Measurements from ENCODE around the gene FSCN2. TPM values are rescaled to one million over a fixed set of nuclear protein-coding genes. Genes with fewer than 3 reads are reported as not detected.

FSCN2 gene
- total RNA-seq, 8 experiments from 2014 or later, result 0.36 to 3.0 (median 1.2) TPM

DNA sequence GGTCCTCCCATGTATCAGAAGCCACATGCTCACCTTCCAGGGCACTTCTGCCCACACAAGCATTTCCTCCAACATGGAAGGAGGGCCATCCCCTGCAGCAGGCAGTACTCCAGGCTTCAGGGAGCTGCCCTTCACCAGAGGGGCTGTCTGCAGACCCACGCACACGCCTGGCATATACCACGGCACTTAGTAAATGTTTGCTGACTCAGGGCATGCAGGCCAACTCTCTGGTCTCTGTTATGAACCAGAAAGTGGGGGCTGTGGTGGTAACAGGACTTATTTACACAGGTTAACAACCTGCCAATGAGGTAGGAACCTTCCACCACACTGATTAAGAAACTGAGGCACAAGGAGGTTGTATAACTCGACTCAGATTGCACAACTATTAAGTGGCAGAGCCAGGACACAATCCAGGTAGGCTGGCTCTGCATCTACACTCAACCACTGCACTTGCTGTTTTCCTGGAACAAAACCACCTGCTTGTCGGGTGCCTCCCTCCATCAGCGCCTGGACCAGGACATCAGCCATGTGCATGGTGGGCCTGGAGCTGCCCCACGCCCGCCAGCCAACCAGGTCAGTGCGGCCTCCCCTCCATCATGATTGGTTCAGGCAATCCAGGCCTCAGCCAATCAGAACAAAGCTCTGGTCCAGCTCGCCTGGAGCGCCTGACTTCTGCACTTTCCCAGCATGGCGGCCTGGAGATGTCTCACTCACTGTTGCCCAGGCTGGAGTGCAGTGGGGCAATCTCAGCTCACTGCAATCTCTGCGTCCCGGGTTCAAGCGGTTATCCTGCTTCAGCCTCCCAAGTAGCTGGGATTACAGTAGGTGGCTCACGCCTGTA lies 34.8 kb upstream of the FSCN2 start:
- in situ Hi-C loops (cut with MboI; ENCODE audit: low pct_unique_long_range_greater_than_20kb in 2 of 9, low sequenced_read_pairs in 9 of 9, unreplicated experiment in 9 of 9), result loop anchor here in 7 of 9 experiments (25.0 kb wide), 3 partner anchors 106 to 231 kb away; partner anchors contain the start of genes BAHCC1 (in 3 of the 7) and SLC38A10 (in 3 of the 7)
- WGBS, 10 experiments, result 42 to 100% (median 80%) methylated on average over 1 to 8 of the region's 16 CpGs; no CpG with 5 or more reads in 2 of the 10 experiments

DNA sequence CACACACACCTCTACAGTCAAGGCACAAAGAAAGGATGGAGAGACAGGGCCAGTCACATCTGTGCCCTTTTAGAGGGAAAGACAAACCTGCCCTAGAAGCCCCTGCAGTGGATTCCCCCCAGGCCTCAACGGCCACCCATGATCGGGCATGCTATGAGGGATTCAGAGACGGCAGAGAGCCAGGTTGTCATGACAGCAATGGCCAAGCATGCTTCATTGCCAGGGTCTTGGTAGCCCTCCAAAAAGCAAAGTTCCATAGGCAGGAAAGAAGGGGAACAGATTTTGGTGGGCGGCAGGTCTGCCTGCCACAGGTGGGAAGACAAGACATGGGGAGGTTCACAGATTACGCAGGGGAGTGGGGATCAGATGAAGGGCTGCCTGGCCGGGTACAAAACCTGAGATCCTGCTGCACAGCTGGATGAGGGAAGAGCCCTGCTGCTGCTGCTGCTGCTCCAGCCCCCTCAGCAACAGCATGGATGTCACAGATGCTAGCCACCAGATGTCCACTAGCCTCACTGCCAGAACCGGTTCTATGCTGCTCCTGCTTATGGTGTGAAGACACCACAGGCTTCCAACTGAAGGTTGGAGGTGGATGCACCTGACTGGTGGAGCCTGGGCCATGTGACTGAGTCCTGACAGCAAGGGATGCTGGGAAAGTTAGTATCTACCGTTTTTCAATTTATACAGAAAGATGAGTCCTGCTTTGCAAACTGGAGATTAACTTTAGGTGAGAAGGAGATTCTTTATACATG lies 33.4 kb upstream of the FSCN2 start:
- Histone ChIP-seq H3K27ac (peak overlapping the region; percentile 56 to 86), H3K4me1 (replicated peaks in 1 of 2) (peaks cover 21 to 26% of the 10 kb centered on the region in 2 donors), H3K4me3 (peak overlapping the region in 1 of 5 donors; percentile 16)
- ATAC-seq (replicated peaks in 6 of 8), result peak in 7 of 8 experiments; percentile 15 to 91 (median 88)
- 5 to 62% (median 40%) methylated on average over 1 to 4 of the region's 8 CpGs; no CpG with 5 or more reads in 1 of the 10 experiments for WGBS, 10 experiments
- in situ Hi-C loops (cut with MboI; ENCODE audit: low pct_unique_long_range_greater_than_20kb in 2 of 9, low sequenced_read_pairs in 9 of 9, unreplicated experiment in 9 of 9), result loop anchor here in 7 of 9 experiments (25.0 kb wide), 3 partner anchors 108 to 233 kb away; partner anchors contain the start of genes BAHCC1 (in 3 of the 7) and SLC38A10 (in 3 of the 7)

More for the DNA sequence above, 34.8 kb upstream of the FSCN2 start:
- ATAC-seq (replicated peaks in 6 of 8), result peak in 1 of 8 experiments; percentile 8
- H3K4me3 ChIP-seq, result no peak overlapping the region
- H3K27ac ChIP-seq, result no peak overlapping the region
- peaks cover 35 to 40% of the 10 kb centered on the region in 2 donors for H3K4me1 ChIP-seq (replicated peaks in 1 of 2)

DNA sequence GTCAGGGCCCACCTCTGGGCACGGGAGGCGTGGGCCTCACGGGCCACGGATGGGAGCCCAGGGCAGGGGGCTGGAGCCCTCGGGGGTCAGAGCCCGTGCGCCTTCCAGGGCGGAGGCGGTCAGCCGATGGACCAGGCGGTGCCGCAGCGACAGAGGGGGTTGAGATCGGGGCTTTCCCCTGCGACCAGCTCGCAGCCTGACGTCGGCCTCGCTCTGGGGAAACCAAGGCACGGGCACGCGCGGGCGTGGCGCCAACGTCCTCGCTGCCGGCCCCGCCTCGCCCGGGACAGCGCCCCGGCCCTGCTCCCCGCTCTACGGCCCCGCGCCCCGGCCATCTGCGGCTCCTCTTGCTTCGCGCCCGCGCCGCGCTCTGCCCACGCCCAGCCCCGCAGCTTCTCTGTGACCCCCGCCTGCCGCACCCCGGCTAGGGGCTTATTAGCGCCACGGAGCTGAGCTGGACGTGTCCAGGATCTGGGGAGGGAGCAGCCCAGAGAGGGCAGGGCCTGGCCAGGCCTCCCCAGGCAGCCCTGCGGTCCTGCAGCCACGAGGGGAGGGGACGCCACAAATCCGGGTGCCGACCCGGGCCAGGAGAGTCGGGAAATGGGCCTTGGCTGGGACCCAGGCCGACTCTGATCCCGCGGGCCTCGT lies 29.1 kb upstream of the FSCN2 start:
- WGBS, 10 experiments, result no CpG with 5 or more reads among the region's 64 CpGs
- ATAC-seq (replicated peaks in 6 of 8), result no peak
- no peak overlapping the region for H3K27ac ChIP-seq
- no peak overlapping the region for H3K4me3 ChIP-seq
- in situ Hi-C loops (cut with MboI; ENCODE audit: low pct_unique_long_range_greater_than_20kb in 2 of 9, low sequenced_read_pairs in 9 of 9, unreplicated experiment in 9 of 9), result loop anchor here in 7 of 9 experiments (25.0 kb wide), 3 partner anchors 112 to 237 kb away; partner anchors contain the start of genes BAHCC1 (in 3 of the 7) and SLC38A10 (in 3 of the 7)
- peaks cover 7 to 8% of the 10 kb centered on the region in 2 donors for H3K4me1 ChIP-seq (replicated peaks in 1 of 2)

DNA sequence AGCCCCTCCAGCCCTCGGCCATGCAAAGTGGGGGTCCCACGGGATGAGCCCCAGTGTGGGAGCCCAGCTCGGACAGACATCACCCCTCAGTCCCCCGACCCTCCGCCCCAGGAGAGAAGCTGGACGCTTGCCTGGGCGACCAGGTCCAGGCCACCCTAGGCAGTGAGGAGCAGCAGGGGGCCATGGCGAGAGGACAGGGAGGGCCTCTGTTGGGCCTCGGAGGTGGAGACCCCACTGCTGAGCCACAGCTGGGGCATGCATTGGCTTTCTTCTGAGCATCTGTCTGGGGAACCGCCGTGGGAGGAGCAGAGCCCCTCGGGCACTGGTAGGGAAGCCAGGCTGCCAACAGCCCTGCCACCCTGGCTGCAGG lies 28.6 kb upstream of the FSCN2 start:
- H3K27ac ChIP-seq, result no peak overlapping the region
- in situ Hi-C loops (cut with MboI; ENCODE audit: low pct_unique_long_range_greater_than_20kb in 2 of 9, low sequenced_read_pairs in 9 of 9, unreplicated experiment in 9 of 9), result loop anchor here in 7 of 9 experiments (25.0 kb wide), 3 partner anchors 112 to 237 kb away; partner anchors contain the start of genes BAHCC1 (in 3 of the 7) and SLC38A10 (in 3 of the 7)
- H3K4me3 ChIP-seq, result no peak overlapping the region
- peaks cover 4% of the 10 kb centered on the region in 2 donors for H3K4me1 ChIP-seq (replicated peaks in 1 of 2)
- peak in 1 of 8 experiments; percentile 1 for ATAC-seq (replicated peaks in 6 of 8)
- 58% methylated on average over 2 of the region's 12 CpGs; no CpG with 5 or more reads in 9 of the 10 experiments for WGBS, 10 experiments

DNA sequence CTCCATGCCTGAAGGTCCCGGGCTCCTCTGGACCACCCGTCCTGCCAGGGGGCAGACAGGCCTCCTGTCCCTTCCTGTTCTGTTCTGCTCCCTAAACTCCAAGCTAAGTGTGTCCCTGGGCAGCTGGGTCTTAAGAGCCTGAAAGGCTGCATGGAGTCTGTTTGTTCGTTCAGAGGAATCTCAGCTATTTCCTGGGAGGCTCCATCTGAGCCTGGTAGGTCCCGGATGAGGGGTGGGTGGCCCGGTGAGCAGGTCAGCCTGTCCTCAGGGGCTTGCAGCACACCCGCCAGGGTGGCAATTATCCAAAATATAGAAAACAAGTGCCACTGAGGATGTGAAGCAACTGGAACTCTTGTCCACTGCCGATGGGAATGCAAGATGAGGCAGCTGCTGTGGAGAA lies 28.1 kb upstream of the FSCN2 start:
- in situ Hi-C loops (cut with MboI; ENCODE audit: low pct_unique_long_range_greater_than_20kb in 2 of 9, low sequenced_read_pairs in 9 of 9, unreplicated experiment in 9 of 9), result loop anchor here in 1 of 9 experiments (25.0 kb wide), 1 partner anchor 238 kb away; no protein-coding TSS in a partner anchor
- Histone ChIP-seq H3K4me1 (replicated peaks in 1 of 2) (no peaks in the 10 kb centered on the region), H3K4me3 (no peak overlapping the region), H3K27ac (no peak overlapping the region)
- ATAC-seq (replicated peaks in 6 of 8), result peak in 1 of 8 experiments; percentile 0
- 40 to 80% (median 66%) methylated on average over 1 to 4 of the region's 7 CpGs; no CpG with 5 or more reads in 7 of the 10 experiments for WGBS, 10 experiments

DNA sequence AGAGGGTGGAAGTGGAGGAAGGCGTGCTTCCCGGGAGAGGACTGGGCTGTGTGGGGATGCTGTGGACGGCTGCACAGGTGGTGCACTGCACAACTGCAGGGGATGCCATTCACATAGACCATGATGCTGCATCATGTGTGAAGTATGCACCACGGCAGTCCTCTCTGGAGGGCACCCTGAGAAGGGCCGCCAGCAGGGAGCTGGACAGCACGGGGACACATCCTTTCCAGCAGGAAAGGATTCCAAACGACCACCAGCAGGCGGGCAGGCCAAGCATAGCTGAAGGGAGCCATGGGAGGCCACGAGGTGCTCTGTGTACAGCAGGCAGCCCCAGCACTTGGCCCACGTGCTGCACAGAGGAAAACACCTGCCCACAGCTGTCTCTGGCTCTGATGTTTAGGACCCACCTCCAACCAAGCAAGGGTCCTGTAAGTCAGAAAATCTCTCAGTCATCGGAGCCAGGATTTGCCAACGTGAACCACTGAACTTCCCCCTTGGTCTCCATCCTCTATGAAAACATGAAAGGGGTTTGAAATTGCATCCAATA lies 25.6 kb upstream of the FSCN2 start:
- WGBS, 10 experiments, result 50 to 80% (median 65%) methylated on average over 1 to 5 of the region's 12 CpGs; no CpG with 5 or more reads in 3 of the 10 experiments
- in situ Hi-C loops (cut with MboI; ENCODE audit: low pct_unique_long_range_greater_than_20kb in 2 of 9, low sequenced_read_pairs in 9 of 9, unreplicated experiment in 9 of 9), result loop anchor here in 1 of 9 experiments (25.0 kb wide), 1 partner anchor 240 kb away; no protein-coding TSS in a partner anchor
- Histone ChIP-seq H3K4me1 (replicated peaks in 1 of 2) (no peaks in the 10 kb centered on the region), H3K27ac (no peak overlapping the region), H3K4me3 (no peak overlapping the region)
- peak in 3 of 8 experiments; percentile 4 to 5 (median 5) for ATAC-seq (replicated peaks in 6 of 8)

DNA sequence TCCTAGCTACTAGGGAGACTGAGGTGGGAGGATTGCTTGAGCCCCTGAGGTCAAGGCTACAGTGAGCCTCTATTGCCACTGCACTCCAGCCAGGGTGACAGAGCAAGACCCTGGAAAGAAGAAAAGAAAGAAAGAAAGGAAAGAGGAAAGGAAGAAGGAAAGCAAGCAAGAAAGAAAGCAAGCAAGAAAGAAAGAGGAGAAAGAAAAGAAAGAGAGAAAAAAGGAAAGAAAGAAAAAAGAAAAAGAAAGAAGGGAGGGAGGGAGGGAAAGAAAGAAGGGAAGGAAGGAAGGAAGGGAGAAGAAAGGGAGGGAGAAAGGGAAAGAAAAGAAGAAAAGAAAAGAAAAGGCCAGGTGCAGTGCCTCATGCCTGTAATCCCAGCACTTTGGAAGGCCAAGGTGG lies 24.6 kb upstream of the FSCN2 start:
- Histone ChIP-seq H3K27ac (no peak overlapping the region), H3K4me3 (no peak overlapping the region), H3K4me1 (replicated peaks in 1 of 2) (peaks cover under 1 to 3% of the 10 kb centered on the region in 2 donors)
- ATAC-seq (replicated peaks in 6 of 8), result no peak
- in situ Hi-C loops (cut with MboI; ENCODE audit: low pct_unique_long_range_greater_than_20kb in 2 of 9, low sequenced_read_pairs in 9 of 9, unreplicated experiment in 9 of 9), result loop anchor here in 1 of 9 experiments (25.0 kb wide), 1 partner anchor 241 kb away; no protein-coding TSS in a partner anchor

DNA sequence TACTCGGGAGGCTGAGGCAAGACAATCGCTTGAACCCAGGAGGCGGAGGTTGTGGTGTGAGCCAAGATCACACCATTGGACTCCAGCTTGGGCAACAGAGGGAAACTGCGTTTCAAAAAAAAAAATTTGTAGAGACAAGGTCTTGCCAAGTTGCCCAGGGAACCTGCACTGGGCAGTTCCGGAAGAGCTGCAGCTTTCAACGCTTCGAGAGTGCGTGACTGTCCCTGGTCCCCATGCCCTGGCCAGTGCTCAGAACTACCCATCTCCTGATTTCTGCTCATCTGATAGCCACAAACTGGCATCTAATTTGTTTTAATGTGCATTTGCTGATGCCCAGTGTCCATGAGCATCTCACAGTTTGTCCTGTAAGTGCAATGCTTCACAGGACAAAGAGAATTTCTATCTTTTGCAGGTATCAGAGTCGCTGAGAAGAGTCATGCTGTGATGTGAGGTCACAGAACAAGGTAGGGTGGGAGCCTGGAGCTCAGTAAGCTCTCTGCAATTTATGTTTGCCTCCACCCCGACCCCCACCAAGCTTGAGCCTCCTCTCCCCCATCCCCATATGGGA lies 19.5 kb upstream of the FSCN2 start:
- 9 to 92% (median 47%) methylated on average over 1 to 9 of the region's 10 CpGs; no CpG with 5 or more reads in 3 of the 10 experiments for WGBS, 10 experiments
- in situ Hi-C loops (cut with MboI; ENCODE audit: low pct_unique_long_range_greater_than_20kb in 2 of 9, low sequenced_read_pairs in 9 of 9, unreplicated experiment in 9 of 9), result loop anchor here in 1 of 9 experiments (25.0 kb wide), 1 partner anchor 246 kb away; no protein-coding TSS in a partner anchor
- peak in 2 of 8 experiments; percentile 0 to 4 for ATAC-seq (replicated peaks in 6 of 8)

DNA sequence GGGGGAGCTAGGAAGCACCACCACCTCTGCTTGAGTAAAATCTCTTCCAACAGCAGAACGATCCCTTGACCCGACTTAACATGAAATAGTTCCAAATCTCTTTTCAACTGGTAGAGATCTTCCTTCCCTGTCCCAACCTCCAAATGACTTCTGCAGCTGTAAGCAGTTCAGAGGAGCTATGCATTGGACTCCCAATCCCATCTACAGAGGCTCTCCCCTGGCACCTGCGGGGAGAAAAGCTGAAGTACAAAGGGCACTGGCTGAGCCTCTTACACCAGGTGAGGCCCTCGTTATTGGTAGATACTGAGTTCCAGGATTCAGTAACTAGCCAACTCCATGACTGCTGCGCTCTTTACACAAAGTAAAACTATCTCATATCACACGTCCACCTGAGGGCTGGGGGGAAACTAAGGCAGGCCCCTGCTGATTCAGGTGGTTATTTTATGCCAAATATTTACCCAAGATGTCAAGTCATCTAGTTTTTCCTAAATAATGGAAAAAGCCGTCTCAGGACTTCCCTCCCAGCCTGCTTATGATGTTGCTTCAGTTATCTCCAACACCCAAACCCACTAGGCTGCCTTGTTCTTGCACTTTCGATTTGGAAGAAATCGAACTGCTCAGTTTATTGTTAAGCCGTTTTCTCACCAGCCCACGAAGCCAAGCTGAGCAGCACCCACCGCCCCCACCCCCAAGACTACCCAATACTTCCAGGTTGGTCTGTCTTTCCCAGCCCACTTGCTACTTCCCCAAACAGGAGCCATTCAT lies 18.8 kb upstream of the FSCN2 start:
- in situ Hi-C loops (cut with MboI; ENCODE audit: low pct_unique_long_range_greater_than_20kb in 2 of 9, low sequenced_read_pairs in 9 of 9, unreplicated experiment in 9 of 9), result loop anchor here in 1 of 9 experiments (25.0 kb wide), 1 partner anchor 247 kb away; no protein-coding TSS in a partner anchor
- WGBS, 10 experiments, result 14 to 71% (median 50%) methylated on average over 2 to 7 of the region's 12 CpGs; no CpG with 5 or more reads in 3 of the 10 experiments
- H3K4me1 ChIP-seq (replicated peaks in 1 of 2), result peaks cover 20 to 23% of the 10 kb centered on the region in 2 donors
- peak in 1 of 8 experiments; percentile 0 for ATAC-seq (replicated peaks in 6 of 8)
- H3K4me3 ChIP-seq, result peak overlapping the region; percentile 63 to 98 (median 93)
- no peak overlapping the region for H3K27ac ChIP-seq

More for the DNA sequence above, 19.5 kb upstream of the FSCN2 start:
- Histone ChIP-seq H3K4me1 (replicated peaks in 1 of 2) (peaks cover 16 to 17% of the 10 kb centered on the region in 2 donors), H3K4me3 (peak overlapping the region in 4 of 5 donors; percentile 63 to 96 (median 93)), H3K27ac (no peak overlapping the region)

DNA sequence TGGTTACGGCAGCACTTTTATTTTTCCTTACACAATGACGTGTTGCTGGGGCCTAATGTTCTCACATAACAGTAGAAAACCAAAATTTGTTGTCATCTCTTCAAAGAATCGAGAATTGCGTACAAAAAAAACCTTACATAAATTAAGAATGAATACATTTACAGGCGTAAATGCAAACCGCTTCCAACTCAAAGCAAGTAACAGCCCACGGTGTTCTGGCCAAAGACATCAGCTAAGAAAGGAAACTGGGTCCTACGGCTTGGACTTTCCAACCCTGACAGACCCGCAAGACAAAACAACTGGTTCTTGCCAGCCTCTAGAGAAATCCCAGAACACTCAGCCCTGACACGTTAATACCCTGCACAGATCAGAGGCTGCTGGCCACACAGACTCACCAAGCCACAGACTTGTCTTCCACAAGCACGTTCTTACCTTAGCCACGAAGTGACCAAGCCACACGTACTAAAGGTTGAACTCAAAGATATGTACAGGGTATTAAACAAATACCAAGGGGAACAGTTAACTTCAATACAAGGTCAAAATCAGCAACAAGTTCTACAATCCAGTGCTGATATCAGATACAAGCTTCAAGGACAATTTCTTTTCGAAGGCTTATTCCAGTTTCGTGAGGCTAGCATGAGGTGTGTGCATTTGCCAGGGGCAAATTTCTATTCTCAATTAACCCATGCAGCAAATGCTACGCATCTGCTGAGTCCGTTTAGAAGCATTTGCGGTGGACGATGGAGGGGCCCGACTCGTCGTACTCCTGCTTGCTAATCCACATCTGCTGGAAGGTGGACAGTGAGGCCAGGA lies 18.0 kb upstream of the FSCN2 start:
- Histone ChIP-seq H3K4me1 (replicated peaks in 1 of 2) (peaks cover 20 to 23% of the 10 kb centered on the region in 2 donors), H3K4me3 (peak overlapping the region; percentile 63 to 98 (median 93)), H3K27ac (peak overlapping the region in 1 of 2 donors; percentile 99)
- no peak for ATAC-seq (replicated peaks in 6 of 8)
- in situ Hi-C loops (cut with MboI; ENCODE audit: low pct_unique_long_range_greater_than_20kb in 2 of 9, low sequenced_read_pairs in 9 of 9, unreplicated experiment in 9 of 9), result loop anchor here in 1 of 9 experiments (25.0 kb wide), 1 partner anchor 248 kb away; no protein-coding TSS in a partner anchor
- 1 to 46% (median 6%) methylated on average over 4 to 14 of the region's 22 CpGs; no CpG with 5 or more reads in 2 of the 10 experiments for WGBS, 10 experiments
